ENCODE results near the gene S100A7A.
"Not testable (repeated sequence)": the region's sequence is repeated elsewhere in the genome, so short reads cannot be mapped to it uniquely, and the experiment has no call there.

The S100A7A gene

GRCh38 chr1:153428073-153428638 is 11.8 kb downstream of the S100A7A start:
- DNase-seq = no peak

GRCh38 chr1:153428791-153429190 is 12.5 kb downstream of the S100A7A start:
- peak; percentile 35 for DNase-seq

- DNase-seq = peak; percentile 95
Measured at GRCh38 chr1:153429266-153430165, 13.2 kb downstream of the S100A7A start.

- DNase-seq = no peak
Measured at GRCh38 chr1:153430166-153430553, 13.8 kb downstream of the S100A7A start.

GRCh38 chr1:153430561-153430960 is 14.2 kb downstream of the S100A7A start:
- DNase-seq = peak; percentile 22

- no peak for DNase-seq
Measured at GRCh38 chr1:153431002-153431401, 14.7 kb downstream of the S100A7A start.

GRCh38 chr1:153431427-153431826 is 15.1 kb downstream of the S100A7A start:
- DNase-seq = no peak

GRCh38 chr1:153431928-153432327 is 15.6 kb downstream of the S100A7A start:
- DNase-seq = no peak

- DNase-seq = no peak
Measured at GRCh38 chr1:153432874-153433681, 16.8 kb downstream of the S100A7A start.

- no peak for DNase-seq
Measured at GRCh38 chr1:153434746-153435455, 18.6 kb downstream of the S100A7A start.

- DNase-seq = no peak
Measured at GRCh38 chr1:153437236-153437635, 20.9 kb downstream of the S100A7A start.

- no peak for DNase-seq
Measured at GRCh38 chr1:153438599-153438998, 22.3 kb downstream of the S100A7A start.

- DNase-seq = no peak
Measured at GRCh38 chr1:153439273-153439672, 23.0 kb downstream of the S100A7A start.

GRCh38 chr1:153441238-153441755 is 25.0 kb downstream of the S100A7A start:
- DNase-seq = peak; percentile 88

GRCh38 chr1:153443486-153443885 is 27.2 kb downstream of the S100A7A start:
- DNase-seq = no peak

- DNase-seq = no peak
Measured at GRCh38 chr1:153444078-153444477, 27.8 kb downstream of the S100A7A start.

GRCh38 chr1:153447498-153448170 is 31.3 kb downstream of the S100A7A start:
- DNase-seq = no peak

GRCh38 chr1:153448851-153449250 is 32.5 kb downstream of the S100A7A start:
- not testable (repeated sequence) for DNase-seq

- no peak for DNase-seq
Measured at GRCh38 chr1:153456396-153456795, 40.1 kb downstream of the S100A7A start.

- no peak for DNase-seq
Measured at GRCh38 chr1:153459655-153460054, 43.3 kb downstream of the S100A7A start.

- no peak for DNase-seq
Measured at GRCh38 chr1:153460551-153460950, 44.2 kb downstream of the S100A7A start, which contains the start of gene S100A7. Gene S100A7 (minus strand): TSS chr1:153460651. CDS start chr1:153459013, 1,638 bp downstream.

- not testable (repeated sequence) for DNase-seq
Measured at GRCh38 chr1:153462741-153463140, 46.4 kb downstream of the S100A7A start.
